GM19023 (cell line): ENCODE results near the gene LIMS1.
"Not testable (repeated sequence)": the region's sequence is repeated elsewhere in the genome, so short reads cannot be mapped to it uniquely, and the experiment has no call there.

ENCODE experiments used
- ATAC-seq: cut with Tn5 transposase; IDR thresholded peaks from one replicate; pipeline ENCODE4 v1.9.1; 2021; ENCODE audit warnings: mild to moderate bottlenecking, moderate library complexity; ENCODE audit not compliant: unreplicated experiment

The LIMS1 gene

GRCh38 chr2:108716971-108717370 is 182.7 kb downstream of the LIMS1 start:
- not testable (repeated sequence) for ATAC-seq

DNA sequence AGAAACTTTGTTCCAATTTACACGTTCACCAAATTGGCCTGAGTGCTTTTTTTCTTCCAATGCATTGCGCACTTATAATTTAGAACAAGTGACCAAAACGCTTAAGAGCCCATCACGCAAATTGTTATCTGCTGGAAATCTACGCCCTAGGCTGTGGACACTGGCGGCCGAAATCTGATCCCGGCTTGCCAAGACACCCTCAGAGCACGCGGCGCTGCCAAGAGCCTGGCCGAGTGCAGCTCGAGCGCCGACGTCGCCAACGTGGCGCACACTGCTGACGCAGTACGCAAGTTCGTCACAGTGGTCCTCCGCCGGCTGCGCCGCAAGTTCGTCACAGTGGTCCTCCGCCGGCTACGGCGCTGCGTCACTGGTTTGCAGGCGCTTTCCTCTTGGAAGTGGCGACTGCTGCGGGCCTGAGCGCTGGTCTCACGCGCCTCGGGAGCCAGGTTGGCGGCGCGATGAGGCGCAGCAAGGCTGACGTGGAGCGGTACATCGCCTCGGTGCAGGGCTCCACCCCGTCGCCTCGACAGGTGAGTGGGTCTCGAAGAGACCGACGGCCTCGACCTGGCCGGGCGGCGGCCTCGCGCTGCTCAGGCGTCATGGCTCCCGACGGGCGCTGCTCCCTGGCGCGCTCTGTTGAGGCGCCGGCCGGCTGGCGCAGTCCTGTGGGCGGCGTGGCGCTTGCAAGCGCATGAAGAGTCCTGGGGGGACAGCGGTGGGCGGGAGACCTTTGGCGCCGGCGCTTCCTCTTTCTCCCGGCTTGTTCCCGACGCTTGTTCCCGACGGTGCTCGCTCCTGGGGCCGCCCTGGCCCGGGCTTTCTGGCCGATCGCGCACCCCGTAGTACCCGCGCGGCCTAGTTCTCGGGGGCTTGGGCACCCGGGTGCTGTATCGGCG is 185.1 kb downstream of the LIMS1 start, which contains the start of gene RANBP2:
Gene RANBP2, plus strand, starts transcription at position 334 of the 896 bp plus-strand sequence. Its CDS starts 125 bp downstream, at position 459.
- peak; percentile 96 for ATAC-seq

GRCh38 chr2:108726048-108726447 is 191.8 kb downstream of the LIMS1 start:
- not testable (repeated sequence) for ATAC-seq

DNA sequence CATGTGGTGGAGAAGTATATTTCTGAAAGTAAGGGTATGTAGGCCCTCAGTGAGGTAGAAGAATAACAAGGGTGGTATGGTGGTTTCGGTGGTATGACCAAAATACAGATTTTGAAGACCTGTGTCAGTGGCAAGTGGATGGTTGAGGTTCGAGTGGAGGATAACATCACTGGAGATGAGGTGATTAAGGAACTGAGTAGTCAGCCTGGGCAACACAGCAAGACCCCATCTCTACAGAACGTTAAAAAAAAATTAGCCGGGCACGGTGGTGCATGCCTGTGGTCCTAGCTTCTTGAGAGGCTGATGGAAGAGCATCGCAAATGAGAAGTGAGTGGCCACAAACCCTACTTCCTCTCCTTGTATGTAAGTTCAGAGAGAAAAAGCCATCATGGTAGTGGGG is 200.4 kb downstream of the LIMS1 start:
- ATAC-seq, result not testable (repeated sequence)
